ENCODE data around the gene CAMTA1.

Gene CAMTA1

DNA sequence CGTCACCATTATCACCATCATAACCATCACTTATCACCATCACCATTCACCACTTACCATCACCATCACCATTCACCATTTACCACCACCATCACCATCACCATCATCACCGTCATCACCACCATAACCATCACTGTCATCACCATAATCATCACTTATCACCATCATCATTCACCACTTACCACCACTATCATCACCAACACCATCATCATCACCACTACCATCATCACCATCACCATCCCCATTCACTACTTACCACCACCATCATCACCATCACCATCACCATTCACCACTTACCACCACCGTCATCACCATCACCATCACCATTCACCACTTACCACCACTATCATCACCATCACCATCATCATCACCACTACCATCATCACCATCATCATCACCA, 151.8 kb downstream of the CAMTA1 start:
- ATAC-seq, result no peak
- TF ChIP-seq ZFP30 (CRISPR knock-in tag; IDR thresholded peaks at IDR 0.05), result no peak
- TF ChIP-seq GLIS3 (CRISPR knock-in tag; IDR thresholded peaks at IDR 0.05), result no peak
- TF ChIP-seq CSDC2 (CRISPR knock-in tag; IDR thresholded peaks at IDR 0.05), result no peak
- TF ChIP-seq TOX (CRISPR knock-in tag; IDR thresholded peaks at IDR 0.05; ENCODE audit: borderline replicate concordance), result no peak

DNA sequence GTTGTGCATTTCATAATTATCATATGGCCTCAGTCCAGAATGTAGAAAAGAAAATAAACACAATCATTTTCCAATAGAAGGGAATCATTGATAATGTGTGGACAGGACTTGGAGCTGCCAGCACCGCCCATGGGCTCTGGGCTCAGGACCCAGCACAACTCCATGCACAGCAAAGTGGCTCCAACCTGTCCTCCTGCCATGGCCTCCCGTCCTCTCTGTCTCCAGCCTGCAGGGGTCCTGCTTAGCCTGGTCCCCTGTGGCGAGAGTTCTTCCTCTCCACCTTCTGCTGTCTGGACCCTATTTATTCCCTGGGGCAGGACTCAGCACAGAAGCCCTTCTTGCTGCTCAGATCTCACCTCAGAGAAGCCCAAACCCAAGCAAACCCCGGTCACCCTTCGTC, 154.1 kb downstream of the CAMTA1 start:
- TF ChIP-seq, protein P1, sequence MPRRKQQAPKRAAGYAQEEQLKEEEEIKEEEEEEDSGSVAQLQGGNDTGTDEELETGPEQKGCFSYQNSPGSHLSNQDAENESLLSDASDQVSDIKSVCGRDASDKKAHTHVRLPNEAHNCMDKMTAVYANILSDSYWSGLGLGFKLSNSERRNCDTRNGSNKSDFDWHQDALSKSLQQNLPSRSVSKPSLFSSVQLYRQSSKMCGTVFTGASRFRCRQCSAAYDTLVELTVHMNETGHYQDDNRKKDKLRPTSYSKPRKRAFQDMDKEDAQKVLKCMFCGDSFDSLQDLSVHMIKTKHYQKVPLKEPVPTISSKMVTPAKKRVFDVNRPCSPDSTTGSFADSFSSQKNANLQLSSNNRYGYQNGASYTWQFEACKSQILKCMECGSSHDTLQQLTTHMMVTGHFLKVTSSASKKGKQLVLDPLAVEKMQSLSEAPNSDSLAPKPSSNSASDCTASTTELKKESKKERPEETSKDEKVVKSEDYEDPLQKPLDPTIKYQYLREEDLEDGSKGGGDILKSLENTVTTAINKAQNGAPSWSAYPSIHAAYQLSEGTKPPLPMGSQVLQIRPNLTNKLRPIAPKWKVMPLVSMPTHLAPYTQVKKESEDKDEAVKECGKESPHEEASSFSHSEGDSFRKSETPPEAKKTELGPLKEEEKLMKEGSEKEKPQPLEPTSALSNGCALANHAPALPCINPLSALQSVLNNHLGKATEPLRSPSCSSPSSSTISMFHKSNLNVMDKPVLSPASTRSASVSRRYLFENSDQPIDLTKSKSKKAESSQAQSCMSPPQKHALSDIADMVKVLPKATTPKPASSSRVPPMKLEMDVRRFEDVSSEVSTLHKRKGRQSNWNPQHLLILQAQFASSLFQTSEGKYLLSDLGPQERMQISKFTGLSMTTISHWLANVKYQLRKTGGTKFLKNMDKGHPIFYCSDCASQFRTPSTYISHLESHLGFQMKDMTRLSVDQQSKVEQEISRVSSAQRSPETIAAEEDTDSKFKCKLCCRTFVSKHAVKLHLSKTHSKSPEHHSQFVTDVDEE (CRISPR knock-in tag; IDR thresholded peaks at IDR 0.05), result no peak
- TF ChIP-seq ZFP3 (CRISPR knock-in tag; IDR thresholded peaks at IDR 0.05) (no peak), ARNTL (CRISPR knock-in tag; IDR thresholded peaks at IDR 0.05; ENCODE audit: borderline replicate concordance, low read depth) (no peak), OSR1 (CRISPR knock-in tag; IDR thresholded peaks at IDR 0.05) (no peak), CSDC2 (CRISPR knock-in tag; IDR thresholded peaks at IDR 0.05) (no peak)
- no peak for ATAC-seq

DNA sequence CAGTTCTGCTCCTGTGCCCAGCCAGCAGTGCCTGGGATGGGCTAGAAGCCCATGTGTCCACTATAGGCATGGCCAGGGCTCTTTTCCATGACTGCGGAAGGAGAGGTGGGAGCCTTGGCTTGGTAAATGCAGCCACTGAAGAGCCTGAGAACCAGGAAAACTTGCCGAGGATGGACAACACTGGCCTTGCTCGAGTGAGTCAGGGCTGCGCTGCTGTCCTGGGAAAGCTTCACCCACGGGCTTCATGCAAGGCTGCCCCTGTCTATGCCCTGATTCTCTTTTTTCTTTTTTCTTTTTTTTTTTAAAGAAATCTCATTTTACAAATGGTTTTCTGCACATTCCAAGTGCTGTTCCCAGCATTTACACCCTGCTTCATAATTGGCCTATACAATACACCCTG, 156.5 kb downstream of the CAMTA1 start:
- TF ChIP-seq ZFP30 (CRISPR knock-in tag; IDR thresholded peaks at IDR 0.05) (no peak), GLIS3 (CRISPR knock-in tag; IDR thresholded peaks at IDR 0.05) (no peak), ZNF565 (CRISPR knock-in tag; conservative IDR thresholded peaks at IDR 0.05; ENCODE audit: low read depth) (no peak), ZC3H10 (CRISPR knock-in tag; IDR thresholded peaks at IDR 0.05) (no peak), ISL1 (CRISPR knock-in tag; IDR thresholded peaks at IDR 0.05) (no peak), PPARA (CRISPR knock-in tag; IDR thresholded peaks at IDR 0.05; ENCODE audit: borderline replicate concordance) (no peak), TCF4 (CRISPR knock-in tag; IDR thresholded peaks at IDR 0.05; ENCODE audit: borderline replicate concordance) (no peak), PATZ1 (CRISPR knock-in tag; IDR thresholded peaks at IDR 0.05; ENCODE audit: borderline replicate concordance) (no peak), ARNTL (CRISPR knock-in tag; IDR thresholded peaks at IDR 0.05; ENCODE audit: borderline replicate concordance, low read depth) (no peak), RARB (CRISPR knock-in tag; IDR thresholded peaks at IDR 0.05) (no peak), ESRRG (CRISPR knock-in tag; IDR thresholded peaks at IDR 0.05) (no peak)
- TF ChIP-seq, protein P2, sequence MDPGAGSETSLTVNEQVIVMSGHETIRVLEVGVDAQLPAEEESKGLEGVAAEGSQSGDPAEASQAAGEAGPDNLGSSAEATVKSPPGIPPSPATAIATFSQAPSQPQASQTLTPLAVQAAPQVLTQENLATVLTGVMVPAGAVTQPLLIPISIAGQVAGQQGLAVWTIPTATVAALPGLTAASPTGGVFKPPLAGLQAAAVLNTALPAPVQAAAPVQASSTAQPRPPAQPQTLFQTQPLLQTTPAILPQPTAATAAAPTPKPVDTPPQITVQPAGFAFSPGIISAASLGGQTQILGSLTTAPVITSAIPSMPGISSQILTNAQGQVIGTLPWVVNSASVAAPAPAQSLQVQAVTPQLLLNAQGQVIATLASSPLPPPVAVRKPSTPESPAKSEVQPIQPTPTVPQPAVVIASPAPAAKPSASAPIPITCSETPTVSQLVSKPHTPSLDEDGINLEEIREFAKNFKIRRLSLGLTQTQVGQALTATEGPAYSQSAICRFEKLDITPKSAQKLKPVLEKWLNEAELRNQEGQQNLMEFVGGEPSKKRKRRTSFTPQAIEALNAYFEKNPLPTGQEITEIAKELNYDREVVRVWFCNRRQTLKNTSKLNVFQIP (CRISPR knock-in tag; IDR thresholded peaks at IDR 0.05; ENCODE audit: borderline replicate concordance, low read depth), result no peak
- TF ChIP-seq, protein P3, sequence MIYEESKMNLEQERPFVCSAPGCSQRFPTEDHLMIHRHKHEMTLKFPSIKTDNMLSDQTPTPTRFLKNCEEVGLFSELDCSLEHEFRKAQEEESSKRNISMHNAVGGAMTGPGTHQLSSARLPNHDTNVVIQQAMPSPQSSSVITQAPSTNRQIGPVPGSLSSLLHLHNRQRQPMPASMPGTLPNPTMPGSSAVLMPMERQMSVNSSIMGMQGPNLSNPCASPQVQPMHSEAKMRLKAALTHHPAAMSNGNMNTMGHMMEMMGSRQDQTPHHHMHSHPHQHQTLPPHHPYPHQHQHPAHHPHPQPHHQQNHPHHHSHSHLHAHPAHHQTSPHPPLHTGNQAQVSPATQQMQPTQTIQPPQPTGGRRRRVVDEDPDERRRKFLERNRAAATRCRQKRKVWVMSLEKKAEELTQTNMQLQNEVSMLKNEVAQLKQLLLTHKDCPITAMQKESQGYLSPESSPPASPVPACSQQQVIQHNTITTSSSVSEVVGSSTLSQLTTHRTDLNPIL (CRISPR knock-in tag; IDR thresholded peaks at IDR 0.05; ENCODE audit: low read depth), result no peak
- ATAC-seq, result no peak

GRCh38 chr1:6942990-6943389, 157.7 kb downstream of the CAMTA1 start:
- ATAC-seq, result no peak
- TF ChIP-seq, protein P4, sequence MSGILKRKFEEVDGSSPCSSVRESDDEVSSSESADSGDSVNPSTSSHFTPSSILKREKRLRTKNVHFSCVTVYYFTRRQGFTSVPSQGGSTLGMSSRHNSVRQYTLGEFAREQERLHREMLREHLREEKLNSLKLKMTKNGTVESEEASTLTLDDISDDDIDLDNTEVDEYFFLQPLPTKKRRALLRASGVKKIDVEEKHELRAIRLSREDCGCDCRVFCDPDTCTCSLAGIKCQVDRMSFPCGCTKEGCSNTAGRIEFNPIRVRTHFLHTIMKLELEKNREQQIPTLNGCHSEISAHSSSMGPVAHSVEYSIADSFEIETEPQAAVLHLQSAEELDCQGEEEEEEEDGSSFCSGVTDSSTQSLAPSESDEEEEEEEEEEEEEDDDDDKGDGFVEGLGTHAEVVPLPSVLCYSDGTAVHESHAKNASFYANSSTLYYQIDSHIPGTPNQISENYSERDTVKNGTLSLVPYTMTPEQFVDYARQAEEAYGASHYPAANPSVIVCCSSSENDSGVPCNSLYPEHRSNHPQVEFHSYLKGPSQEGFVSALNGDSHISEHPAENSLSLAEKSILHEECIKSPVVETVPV (CRISPR knock-in tag; IDR thresholded peaks at IDR 0.05), result no peak
- TF ChIP-seq ZNF70 (CRISPR knock-in tag; IDR thresholded peaks at IDR 0.05) (no peak), ESRRG (CRISPR knock-in tag; IDR thresholded peaks at IDR 0.05) (no peak), SNAI2 (CRISPR knock-in tag; IDR thresholded peaks at IDR 0.05) (no peak), GLIS3 (CRISPR knock-in tag; IDR thresholded peaks at IDR 0.05) (no peak), ARNTL (CRISPR knock-in tag; IDR thresholded peaks at IDR 0.05; ENCODE audit: borderline replicate concordance, low read depth) (no peak), ZNF565 (CRISPR knock-in tag; conservative IDR thresholded peaks at IDR 0.05; ENCODE audit: low read depth) (no peak), TCF4 (CRISPR knock-in tag; IDR thresholded peaks at IDR 0.05; ENCODE audit: borderline replicate concordance) (no peak), BACH2 (CRISPR knock-in tag; IDR thresholded peaks at IDR 0.05; ENCODE audit: borderline replicate concordance) (no peak), ZFP30 (CRISPR knock-in tag; IDR thresholded peaks at IDR 0.05) (no peak), CSDC2 (CRISPR knock-in tag; IDR thresholded peaks at IDR 0.05) (no peak)
